GM23248 (cell line): ENCODE measurements around the gene PSMB5.

Experiments used
- EZH2 ChIP-seq: fragments of 200-600 bp; sonication (generic); IDR thresholded peaks from 2 replicates; pipeline ENCODE4 v1.6.1; 2018; ENCODE audit warnings: antibody characterized with exemption, mild to moderate bottlenecking; ENCODE audit not compliant: insufficient read depth, poor library complexity, severe bottlenecking
- EZH2phosphoT487 ChIP-seq: fragments of 200-600 bp; sonication (generic); IDR thresholded peaks from 2 replicates; pipeline ENCODE4 v1.6.1; 2018; ENCODE audit warnings: antibody characterized with exemption, moderate library complexity, mild to moderate bottlenecking, low read depth; ENCODE audit not compliant: insufficient read depth

DNA sequence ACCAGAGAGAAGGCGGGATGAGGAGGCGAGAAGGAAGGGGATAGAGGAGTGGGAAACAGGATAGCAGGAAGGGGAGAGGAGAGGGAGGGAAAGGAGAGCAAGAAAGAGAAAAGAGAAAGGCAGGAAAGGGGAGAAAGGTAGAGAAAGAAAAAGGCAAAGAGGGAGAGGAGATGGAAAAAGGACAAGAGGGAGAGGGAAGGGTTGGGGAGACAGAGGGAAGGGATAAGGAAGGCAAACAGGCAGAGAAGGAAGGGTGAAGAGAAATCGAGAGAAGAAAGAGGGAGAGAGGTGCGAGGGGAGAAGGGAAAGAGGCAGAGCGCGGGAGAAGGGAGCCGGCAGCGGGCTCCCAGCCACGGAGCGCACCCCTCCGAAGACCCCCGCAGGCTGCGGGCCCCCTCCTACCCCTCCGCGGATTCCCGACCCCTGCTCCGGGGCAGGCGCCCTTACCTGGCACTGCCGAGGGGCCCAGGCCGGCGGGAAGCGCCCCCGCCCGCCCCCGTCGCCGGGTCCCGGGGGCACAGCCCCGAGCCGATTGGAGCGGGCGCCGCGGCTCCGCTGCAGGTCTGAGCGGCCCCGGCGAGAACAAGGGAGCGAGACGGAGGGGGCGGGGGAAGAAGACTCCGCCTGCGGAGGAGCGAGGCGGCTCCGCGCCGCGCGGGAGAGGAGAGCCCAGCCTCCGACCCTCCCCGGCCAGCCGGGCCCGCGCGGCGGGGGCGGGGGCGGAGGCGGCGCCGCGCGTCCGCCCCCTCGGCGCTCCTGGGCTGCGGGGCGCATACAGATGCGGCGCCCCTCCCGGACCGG, 22.5 kb upstream of the PSMB5 start, which contains the start of gene CDH24:
- no peak for TF ChIP-seq EZH2
- TF ChIP-seq EZH2phosphoT487, result no peak
